GM11168 (cell line): ENCODE data around the gene RRAS2.
"Not testable (repeated sequence)": the region's sequence is repeated elsewhere in the genome, so short reads cannot be mapped to it uniquely, and the experiment has no call there.

ENCODE experiments used
- in situ Hi-C: fragments of 300-500 bp; cut with MboI; formaldehyde crosslinking; loops from one replicate; pipeline ENCODE4 v1.12.0; 2022; ENCODE audit warnings: low sequenced_read_pairs; ENCODE audit not compliant: unreplicated experiment

Gene RRAS2

GRCh38 chr11:14264966-14265365, 94.0 kb downstream of the RRAS2 start:
- in situ Hi-C loops, result no loop called here

- in situ Hi-C loops, result no loop called here
These were observed 96.6 kb downstream of the RRAS2 start for GRCh38 chr11:14262271-14262846.

GRCh38 chr11:14261066-14261465, 97.9 kb downstream of the RRAS2 start:
- in situ Hi-C loops, result no loop called here

- in situ Hi-C loops, result no loop called here
These were observed 99.1 kb downstream of the RRAS2 start for GRCh38 chr11:14259878-14260277.

GRCh38 chr11:14259186-14259784, 99.7 kb downstream of the RRAS2 start:
- in situ Hi-C loops, result no loop called here

GRCh38 chr11:14258221-14258935, 100.6 kb downstream of the RRAS2 start:
- in situ Hi-C loops, result no loop called here

- in situ Hi-C loops, result no loop called here
These were observed 103.8 kb downstream of the RRAS2 start for GRCh38 chr11:14255238-14255534.

GRCh38 chr11:14254533-14255237, 104.3 kb downstream of the RRAS2 start:
- in situ Hi-C loops, result no loop called here

GRCh38 chr11:14253840-14254239, 105.1 kb downstream of the RRAS2 start:
- in situ Hi-C loops, result no loop called here

GRCh38 chr11:14253421-14253820, 105.6 kb downstream of the RRAS2 start:
- in situ Hi-C loops, result no loop called here

GRCh38 chr11:14252501-14252900, 106.5 kb downstream of the RRAS2 start:
- in situ Hi-C loops, result not testable (repeated sequence)

GRCh38 chr11:14251754-14252153, 107.2 kb downstream of the RRAS2 start:
- in situ Hi-C loops, result no loop called here

GRCh38 chr11:14249121-14249963, 109.6 kb downstream of the RRAS2 start:
- in situ Hi-C loops, result loop anchor here (5.0 to 25.0 kb wide), 2 partner anchors 292 to 487 kb away; no protein-coding TSS in a partner anchor

GRCh38 chr11:14248580-14248981, 110.4 kb downstream of the RRAS2 start:
- in situ Hi-C loops, result loop anchor here (5.0 to 25.0 kb wide), 2 partner anchors 291 to 486 kb away; no protein-coding TSS in a partner anchor

- in situ Hi-C loops, result loop anchor here (5.0 to 25.0 kb wide), 2 partner anchors 288 to 483 kb away; no protein-coding TSS in a partner anchor
These were observed 113.5 kb downstream of the RRAS2 start for GRCh38 chr11:14245444-14245843.

- in situ Hi-C loops, result loop anchor here (5.0 to 25.0 kb wide), 2 partner anchors 288 to 483 kb away; no protein-coding TSS in a partner anchor
These were observed 114.1 kb downstream of the RRAS2 start for GRCh38 chr11:14244926-14245325.

GRCh38 chr11:14242733-14243132, 116.2 kb downstream of the RRAS2 start:
- in situ Hi-C loops, result loop anchor here (25.0 kb wide), 1 partner anchor 480 kb away; no protein-coding TSS in a partner anchor

GRCh38 chr11:14242187-14242586, 116.8 kb downstream of the RRAS2 start:
- in situ Hi-C loops, result loop anchor here (25.0 kb wide), 1 partner anchor 480 kb away; no protein-coding TSS in a partner anchor

GRCh38 chr11:14240951-14241350, 118.0 kb downstream of the RRAS2 start:
- in situ Hi-C loops, result loop anchor here (25.0 kb wide), 1 partner anchor 479 kb away; no protein-coding TSS in a partner anchor

- in situ Hi-C loops, result loop anchor here (25.0 kb wide), 1 partner anchor 478 kb away; no protein-coding TSS in a partner anchor
These were observed 118.8 kb downstream of the RRAS2 start for GRCh38 chr11:14240221-14240620.
